Stimulated activated CD4-positive, alpha-beta T cell treated with anti-CD3 and anti-CD28 coated beads, TNF-alpha, amount 100 ng/mL, for 4 hours (primary cell): ENCODE results near the gene KLHDC4.
"Not testable (repeated sequence)": the region's sequence is repeated elsewhere in the genome, so short reads cannot be mapped to it uniquely, and the experiment has no call there.

Source experiments
- DNase-seq, 3 experiments: peaks; one replicate each; pipeline ENCODE4 v3.0.0-alpha.2; 2020; ENCODE audit warnings: low read depth in 3 of 3

KLHDC4 gene

GRCh38 chr16:87742781-87743490 is 22.9 kb downstream of the KLHDC4 start:
- no peak for DNase-seq

- no peak for DNase-seq
Observed at GRCh38 chr16:87741700-87742415, 23.9 kb downstream of the KLHDC4 start.

GRCh38 chr16:87740909-87741424 is 24.8 kb downstream of the KLHDC4 start:
- DNase-seq = no peak

GRCh38 chr16:87740441-87740840 is 25.3 kb downstream of the KLHDC4 start:
- no peak for DNase-seq

- DNase-seq = no peak
Observed at GRCh38 chr16:87739801-87740200, 26.0 kb downstream of the KLHDC4 start.

GRCh38 chr16:87736008-87736382 is 29.8 kb downstream of the KLHDC4 start:
- no peak for DNase-seq

- no peak for DNase-seq
Observed at GRCh38 chr16:87735270-87736007, 30.3 kb downstream of the KLHDC4 start.

GRCh38 chr16:87734644-87735043 is 31.1 kb downstream of the KLHDC4 start:
- no peak for DNase-seq

- DNase-seq = no peak
Observed at GRCh38 chr16:87733190-87733589, 32.6 kb downstream of the KLHDC4 start.

- DNase-seq = no peak
Observed at GRCh38 chr16:87731607-87732006, 34.2 kb downstream of the KLHDC4 start.

GRCh38 chr16:87729266-87729954 is 36.4 kb downstream of the KLHDC4 start:
- DNase-seq = no peak

GRCh38 chr16:87728026-87728425 is 37.8 kb downstream of the KLHDC4 start:
- DNase-seq = no peak

GRCh38 chr16:87727346-87727745 is 38.4 kb downstream of the KLHDC4 start:
- DNase-seq = no peak

- not testable (repeated sequence) for DNase-seq
Observed at GRCh38 chr16:87726577-87726976, 39.2 kb downstream of the KLHDC4 start.

GRCh38 chr16:87725596-87726235 is 40.1 kb downstream of the KLHDC4 start:
- DNase-seq = no peak

- no peak for DNase-seq
Observed at GRCh38 chr16:87724490-87725291, 41.1 kb downstream of the KLHDC4 start.

- no peak for DNase-seq
Observed at GRCh38 chr16:87723226-87723623, 42.6 kb downstream of the KLHDC4 start.

- no peak for DNase-seq
Observed at GRCh38 chr16:87722590-87723225, 43.1 kb downstream of the KLHDC4 start.

- DNase-seq = no peak
Observed at GRCh38 chr16:87721622-87722585, 43.9 kb downstream of the KLHDC4 start.
